ENCODE data around the gene TEX19.

DNA sequence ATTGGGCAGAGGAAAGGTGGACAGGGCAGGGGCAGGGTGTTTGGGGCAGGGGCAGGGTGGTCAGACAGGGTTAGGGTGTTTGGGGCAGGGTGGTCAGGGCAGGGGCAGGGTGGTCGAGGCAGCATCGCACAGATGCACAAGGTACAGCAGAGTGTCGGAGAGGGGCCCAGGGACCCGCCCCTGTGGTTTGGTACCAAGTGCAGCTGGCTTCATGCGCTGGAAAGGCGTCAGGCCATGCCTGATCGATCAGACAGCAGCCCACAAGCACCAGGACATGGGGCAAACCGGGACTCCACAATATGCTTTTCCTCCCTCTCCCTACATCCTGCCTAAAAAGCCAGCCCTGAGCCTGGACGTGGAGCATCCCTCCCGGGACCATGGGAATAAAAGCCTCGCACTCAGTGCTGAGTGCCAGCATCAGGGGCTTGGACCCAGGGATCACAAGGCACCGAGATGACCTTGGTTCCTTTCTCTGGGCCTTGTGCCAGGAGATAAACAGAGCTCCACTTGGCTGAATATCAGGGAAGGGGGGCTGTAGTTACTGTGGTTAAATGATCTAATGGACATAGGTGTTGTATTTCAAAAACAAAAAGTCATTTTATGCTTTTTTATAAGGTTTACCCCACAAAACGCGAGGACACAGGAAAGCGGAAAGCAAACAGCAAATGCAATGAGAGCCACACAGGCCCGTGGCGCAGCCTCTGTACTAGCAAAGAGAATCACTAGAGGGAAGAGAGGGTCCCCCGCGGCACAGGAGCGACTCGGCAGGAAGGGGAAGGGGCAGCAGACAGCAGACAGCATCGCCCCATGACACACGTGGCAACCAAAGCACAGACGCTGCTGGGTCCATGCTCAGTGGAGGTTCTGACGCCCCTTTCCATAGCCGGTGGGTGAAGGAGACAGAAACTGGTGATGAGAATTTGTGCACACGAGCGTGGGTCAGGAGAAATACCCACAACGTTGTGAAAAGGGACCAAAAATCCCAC lies 53.8 kb downstream of the TEX19 start:
- TF ChIP-seq EZH2 (IDR thresholded peaks at IDR 0.05; ENCODE audit: low read depth): no peak
- TF ChIP-seq, protein P1, sequence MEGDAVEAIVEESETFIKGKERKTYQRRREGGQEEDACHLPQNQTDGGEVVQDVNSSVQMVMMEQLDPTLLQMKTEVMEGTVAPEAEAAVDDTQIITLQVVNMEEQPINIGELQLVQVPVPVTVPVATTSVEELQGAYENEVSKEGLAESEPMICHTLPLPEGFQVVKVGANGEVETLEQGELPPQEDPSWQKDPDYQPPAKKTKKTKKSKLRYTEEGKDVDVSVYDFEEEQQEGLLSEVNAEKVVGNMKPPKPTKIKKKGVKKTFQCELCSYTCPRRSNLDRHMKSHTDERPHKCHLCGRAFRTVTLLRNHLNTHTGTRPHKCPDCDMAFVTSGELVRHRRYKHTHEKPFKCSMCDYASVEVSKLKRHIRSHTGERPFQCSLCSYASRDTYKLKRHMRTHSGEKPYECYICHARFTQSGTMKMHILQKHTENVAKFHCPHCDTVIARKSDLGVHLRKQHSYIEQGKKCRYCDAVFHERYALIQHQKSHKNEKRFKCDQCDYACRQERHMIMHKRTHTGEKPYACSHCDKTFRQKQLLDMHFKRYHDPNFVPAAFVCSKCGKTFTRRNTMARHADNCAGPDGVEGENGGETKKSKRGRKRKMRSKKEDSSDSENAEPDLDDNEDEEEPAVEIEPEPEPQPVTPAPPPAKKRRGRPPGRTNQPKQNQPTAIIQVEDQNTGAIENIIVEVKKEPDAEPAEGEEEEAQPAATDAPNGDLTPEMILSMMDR (conservative IDR thresholded peaks at IDR 0.05): no peak
